HG02970 (cell line): Measurements from ENCODE around the gene MCIDAS.

Experiments used
- ATAC-seq: cut with Tn5 transposase; IDR thresholded peaks from one replicate; pipeline ENCODE4 v1.9.1; 2021; ENCODE audit warnings: mild to moderate bottlenecking, moderate library complexity, moderate number of reproducible peaks; ENCODE audit not compliant: unreplicated experiment, low FRiP score

Gene MCIDAS

DNA sequence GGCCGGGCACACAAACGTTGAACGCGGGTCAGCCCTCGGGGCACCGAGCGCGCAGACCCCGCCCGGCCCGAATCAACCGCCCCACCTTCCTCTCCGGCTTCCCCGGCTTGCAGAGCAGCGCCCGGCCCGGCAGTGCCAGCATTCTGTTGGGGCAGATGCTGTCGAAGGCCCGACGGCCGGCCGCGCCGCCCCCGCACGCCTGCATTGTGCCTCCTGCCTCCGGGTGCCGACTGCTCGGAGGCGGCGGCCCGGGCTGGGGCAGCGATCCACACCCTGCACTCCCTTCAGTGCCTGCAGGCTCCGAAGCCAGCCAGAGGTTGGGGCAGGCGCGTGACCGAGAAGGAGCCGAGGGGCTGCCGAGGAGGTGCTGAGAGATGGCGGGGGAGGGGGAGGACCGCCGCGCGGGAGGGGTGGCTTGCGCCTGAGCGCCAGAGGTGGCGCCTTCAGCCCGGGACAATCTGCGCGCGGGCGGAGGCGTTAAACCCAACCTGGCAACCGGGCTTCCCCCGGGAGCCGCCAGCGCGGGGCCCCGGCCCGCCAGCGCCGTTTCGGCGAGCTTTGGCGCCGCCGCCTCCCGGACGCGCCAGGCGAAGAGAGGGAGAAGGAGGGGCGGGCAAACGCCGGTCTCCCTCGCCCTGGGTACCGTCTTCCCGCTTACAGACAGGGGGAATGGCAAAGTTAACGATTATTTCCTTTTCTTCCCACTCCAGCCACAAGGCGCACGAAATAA, at the start of gene MCIDAS:
Gene MCIDAS, minus strand, starts transcription at position 382 of the 730 bp plus-strand sequence. Its CDS starts 177 bp downstream, at position 205.
- no peak for ATAC-seq

DNA sequence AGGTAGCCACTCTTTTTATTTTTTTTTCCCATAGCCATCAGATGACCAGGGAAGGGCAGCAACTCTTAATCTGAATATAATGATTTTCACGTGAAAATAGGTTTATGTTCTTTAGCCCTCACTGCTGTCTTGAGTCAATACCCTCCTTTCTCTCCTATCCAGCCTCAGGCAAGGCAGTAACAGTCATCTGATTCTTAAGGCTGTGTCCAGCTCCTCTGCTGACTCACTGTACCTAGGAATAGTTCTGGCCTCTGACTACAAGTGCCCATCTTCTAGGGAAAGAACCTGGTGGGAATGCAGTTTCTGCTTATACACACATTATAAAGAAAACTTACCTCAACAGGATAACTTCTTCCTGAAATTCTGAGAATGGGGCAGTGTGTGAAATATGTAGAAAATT, 49.7 kb upstream of the MCIDAS start:
- ATAC-seq: no peak

DNA sequence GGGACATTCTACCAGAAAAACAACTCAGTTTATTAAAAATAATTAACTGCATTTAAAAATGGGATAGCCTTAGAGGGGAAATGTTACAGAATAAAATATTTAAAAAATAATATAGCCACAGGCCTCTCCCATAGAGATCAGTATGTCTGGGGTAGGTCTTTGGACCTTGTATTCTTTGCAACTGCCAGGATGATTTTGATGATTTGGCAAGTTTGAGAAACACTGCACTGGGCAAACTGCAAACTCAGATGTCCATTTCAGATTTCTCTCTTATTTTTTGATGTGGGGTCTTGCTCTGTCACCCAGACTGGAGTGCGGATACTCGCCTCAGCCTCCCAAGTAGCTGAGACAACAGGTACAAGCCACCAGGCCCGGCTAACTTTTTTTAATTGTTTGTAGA, 31.2 kb upstream of the MCIDAS start:
- no peak for ATAC-seq

DNA sequence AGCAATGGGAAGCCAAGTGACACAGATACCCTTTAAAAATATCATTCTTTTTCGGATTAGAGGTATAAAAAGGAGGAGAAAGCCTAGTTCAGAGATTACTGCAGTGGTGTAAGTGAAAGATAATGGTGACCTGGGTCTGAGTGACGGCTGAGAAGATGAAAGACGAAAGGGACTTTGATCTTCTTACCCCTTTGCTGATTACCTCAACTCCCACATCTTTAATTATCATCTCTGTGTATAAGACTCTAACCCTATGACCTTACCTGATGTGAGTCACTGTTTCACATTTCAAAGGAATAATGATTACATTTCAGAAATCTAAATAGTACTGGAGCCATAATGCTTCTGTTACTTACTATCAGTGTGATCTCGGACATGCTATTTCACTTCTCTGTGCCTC, 27.7 kb upstream of the MCIDAS start:
- no peak for ATAC-seq

DNA sequence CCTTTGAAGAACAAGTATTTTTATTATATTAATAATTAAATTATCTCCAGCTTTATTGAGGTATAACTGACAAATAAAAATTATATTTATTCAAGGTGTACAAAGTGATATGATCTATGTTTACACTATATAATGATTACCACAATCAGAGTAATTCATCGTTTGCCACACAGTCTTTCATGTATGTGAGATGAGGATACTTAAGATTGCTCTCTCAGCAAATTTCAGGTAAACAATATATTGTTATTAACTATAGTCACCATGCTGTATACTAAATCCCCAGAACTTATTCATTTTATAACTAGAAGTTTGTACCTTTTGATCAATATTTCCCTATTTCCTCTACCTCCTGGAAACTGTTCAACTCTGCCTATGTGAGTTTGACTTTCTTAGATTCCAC, 22.9 kb upstream of the MCIDAS start:
- no peak for ATAC-seq

DNA sequence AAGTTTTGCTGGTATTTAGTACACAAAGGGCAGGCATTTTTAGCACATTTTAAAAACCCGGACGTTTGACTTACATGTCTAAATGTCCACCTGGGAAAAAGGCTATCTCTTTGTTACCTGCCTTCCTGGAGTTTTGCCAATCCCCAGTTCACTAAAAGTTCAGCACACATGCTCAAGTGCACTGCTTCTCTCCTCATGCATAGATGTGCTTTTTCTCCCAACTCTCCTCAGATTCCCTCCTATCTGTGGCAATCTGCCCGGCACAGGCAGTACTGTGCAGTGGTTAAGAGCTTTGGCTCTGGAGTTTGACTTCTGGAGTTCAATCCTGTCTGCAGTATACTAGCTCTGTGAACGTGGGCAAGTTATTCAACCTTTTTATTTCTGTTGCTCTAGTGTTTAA, 14.6 kb upstream of the MCIDAS start:
- no peak for ATAC-seq

DNA sequence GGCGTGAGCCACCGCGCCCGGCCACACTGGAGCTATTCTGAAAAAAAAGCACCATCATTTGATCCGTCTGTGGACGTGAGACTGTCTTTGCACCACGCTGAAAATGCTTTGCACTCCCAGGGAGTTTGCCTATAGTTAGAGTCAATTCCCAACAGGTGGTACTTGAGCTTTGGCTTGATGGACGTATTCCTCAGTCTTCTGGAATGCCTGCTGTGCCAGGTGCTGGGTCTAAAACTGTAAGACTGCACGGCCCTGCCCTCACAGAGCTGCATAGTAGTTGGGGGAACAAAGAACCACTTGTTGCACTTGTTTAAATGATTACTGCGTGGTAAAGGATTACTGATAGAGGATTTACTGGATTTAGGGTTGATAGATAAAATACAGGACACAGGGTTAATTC, 9.7 kb upstream of the MCIDAS start:
- no peak for ATAC-seq

DNA sequence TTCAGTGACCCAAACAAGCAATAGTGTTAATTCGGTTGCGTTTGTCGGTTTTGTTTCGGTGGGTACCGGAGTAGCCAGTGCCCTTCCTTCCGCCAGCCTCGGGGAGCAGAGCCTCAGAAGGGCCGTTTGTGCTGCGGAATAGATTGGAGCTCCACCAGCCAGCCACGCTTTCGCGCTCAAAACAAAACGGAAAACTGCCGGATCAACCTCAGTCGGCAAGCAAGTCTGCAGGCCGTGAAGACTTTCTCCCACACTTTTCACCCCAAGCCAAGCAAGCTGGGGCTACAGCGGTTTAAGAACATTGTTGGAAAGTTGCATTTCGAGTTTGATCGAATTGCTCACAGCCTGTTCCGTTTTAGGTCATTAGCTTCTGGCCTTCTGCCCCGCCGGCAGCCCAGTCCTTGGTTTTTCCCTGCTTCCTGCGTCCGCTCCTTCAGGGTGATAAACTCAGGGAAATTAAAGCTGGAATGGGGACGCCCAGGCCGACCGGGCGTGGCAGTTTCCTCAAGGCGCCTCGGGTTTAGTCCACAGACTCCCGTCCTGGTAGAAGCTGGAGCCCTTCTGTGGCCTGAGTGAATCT, 7.1 kb upstream of the MCIDAS start:
- ATAC-seq: no peak

DNA sequence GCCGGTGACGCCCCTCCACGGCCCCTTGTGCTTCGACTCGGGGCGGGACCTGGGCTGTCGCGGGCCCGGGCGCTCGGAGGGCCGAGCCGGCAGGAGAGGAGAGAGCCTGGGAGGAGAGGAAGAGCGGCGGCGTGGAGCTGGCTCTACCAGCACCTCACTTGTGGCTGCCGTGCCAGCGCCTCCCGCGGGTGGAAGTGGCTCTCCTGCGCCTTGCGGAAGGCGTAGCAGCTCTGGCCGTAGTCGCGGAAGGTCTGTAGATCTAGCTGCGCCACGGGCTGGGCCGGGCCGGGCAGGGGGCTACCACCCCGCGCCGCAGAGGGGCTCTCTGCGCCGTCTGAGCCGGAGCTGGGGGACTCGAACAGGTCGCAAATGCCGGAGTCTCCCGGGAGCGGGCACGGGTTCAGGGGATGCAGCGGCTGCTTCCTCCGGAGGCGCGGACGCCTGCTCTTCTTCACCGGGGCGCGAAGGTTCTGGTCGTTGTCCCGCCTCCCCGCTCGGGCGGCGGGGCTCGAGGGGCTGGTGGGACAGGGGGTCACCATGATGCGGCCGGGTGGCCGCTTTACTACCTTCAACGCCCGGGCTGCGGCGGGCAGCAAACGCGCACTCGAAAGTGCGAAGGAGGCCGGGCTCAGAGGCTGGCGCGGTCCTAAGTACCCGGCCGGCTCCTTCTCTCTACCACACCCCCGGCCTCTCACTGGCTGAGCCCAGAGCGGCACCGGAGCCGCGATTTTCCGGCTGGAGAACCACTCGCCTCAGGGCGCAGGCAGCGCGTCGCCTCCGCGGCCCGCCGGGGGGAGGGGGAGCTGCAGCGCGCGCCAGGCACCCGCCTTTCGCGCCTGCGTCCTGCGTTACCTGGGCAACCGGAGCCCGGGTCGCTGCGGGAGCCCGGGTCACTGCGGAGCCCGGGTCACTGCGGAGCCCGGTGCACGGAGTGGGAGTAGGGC, 6.1 kb upstream of the MCIDAS start, which contains the start of gene CCNO:
Gene CCNO, minus strand, starts transcription at position 624 of the 944 bp plus-strand sequence. Its CDS starts 85 bp downstream, at position 539.
- no peak for ATAC-seq

DNA sequence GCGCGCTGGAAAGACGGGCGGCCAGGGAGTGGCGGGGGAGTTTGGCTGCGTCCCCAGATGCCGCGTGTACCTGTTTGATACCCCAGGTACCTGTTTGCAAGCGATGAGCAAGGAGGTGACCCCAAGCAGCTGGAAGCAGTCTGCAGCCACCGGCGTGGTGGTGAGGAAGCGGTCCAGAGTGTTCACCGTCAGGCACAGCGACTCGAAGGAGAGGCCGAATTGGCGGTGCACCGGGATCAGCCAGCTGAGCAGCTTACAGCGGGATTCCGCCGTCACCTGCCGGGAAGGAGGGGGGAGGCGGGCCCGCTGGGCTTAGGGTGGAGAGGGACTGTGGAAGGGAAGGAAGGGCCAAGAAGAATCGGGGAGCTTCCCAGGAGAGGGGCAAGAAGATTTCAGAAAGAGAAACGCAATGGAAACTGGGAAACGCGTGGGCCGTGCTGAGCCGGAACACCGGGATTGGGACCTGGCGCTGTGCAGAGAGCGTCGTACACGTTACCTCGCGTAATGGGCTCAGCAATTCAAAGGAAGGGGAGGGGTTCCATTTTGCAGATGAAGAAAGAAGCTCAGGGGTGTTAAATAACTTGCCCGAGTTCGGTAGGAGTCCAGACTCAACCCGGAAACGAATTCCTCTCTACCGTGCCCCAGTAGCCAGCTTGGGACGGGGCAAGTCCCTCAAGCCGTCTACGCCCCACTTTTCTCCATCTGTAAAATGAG, 5.3 kb upstream of the MCIDAS start:
- ATAC-seq: no peak

DNA sequence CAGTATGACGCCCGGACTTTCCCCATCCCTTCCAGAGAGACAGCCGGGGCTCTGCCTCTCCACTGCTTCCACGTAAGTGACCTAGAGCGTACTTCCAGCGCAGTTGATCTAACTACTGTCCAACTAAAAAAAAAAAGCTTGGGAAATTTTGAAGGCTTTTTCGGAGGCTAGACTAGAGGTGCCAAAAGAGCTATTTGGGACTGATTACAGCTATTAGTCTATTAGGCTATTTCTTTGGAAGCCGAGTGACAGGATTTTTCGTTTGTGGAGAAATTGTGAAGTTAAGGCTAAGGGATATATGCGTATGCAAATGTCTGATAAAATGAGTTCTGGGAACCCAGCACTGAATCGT, 4.8 kb upstream of the MCIDAS start:
- ATAC-seq: no peak

DNA sequence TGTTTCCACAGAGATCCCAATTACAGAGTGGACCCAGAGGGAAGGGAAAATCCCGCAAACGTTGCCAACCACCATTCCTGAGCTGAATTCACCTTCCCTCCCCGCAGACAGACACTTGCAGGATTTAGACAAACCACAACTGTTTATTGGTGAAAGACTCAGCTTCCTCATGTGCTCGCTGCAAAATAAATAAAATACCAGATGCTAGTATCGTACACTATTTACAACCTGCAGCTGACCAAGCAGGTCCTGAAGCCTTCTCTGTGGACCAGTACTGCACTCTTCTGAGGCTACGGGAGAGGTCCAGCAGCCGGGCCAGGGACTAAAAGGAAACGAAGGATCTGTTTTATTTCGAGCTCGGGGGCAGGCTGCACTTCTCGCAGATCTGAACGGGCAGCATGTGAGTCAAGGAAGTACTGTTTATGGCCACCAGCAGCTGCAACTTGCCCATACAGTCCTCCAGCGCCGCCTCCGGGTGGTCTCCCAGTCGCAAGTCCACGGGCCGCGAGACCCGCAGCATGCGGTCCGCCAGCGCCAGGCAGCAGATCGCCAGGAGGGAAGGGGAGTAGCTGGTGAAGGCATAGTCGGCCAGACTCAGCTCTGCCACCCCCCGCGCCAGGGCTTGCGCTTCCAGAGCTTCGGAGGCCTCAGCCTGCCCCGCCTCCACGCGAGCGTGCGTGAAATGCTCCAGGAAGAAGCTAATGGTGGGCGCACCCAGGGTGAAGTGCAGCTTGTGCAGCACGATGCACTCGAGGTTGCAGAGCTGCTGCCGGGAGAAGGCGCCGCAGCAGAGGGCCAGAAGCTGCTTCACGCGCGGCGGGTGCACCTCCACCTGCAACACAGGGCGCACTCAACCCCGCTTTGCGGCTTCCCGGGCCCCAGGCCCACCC, 4.2 kb upstream of the MCIDAS start:
- no peak for ATAC-seq

DNA sequence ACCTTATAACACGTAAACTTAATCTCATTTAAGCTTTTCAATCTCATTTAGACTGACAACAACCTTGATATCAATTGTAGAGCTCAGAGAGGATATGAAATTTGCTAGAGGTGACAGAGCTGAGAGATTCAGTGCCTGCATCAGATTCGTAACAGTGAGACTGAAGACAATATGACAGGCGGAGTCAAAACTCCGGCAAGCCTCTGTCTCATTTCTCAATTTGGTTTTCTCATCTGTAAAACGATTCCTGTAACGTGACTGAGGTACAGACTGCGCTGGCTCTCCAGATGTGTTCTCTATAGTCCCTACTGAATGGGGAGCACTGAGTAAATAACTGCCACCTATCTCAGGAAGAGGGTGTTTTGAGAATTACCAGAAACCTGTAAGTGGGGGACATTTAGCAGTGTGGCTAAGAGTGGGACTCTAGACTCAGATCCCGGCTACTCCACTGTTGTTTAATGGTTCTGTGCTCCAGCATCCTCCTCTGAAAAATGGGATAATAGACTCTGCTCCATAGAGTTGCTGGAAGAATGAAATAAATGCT, 3.0 kb upstream of the MCIDAS start:
- ATAC-seq: no peak

DNA sequence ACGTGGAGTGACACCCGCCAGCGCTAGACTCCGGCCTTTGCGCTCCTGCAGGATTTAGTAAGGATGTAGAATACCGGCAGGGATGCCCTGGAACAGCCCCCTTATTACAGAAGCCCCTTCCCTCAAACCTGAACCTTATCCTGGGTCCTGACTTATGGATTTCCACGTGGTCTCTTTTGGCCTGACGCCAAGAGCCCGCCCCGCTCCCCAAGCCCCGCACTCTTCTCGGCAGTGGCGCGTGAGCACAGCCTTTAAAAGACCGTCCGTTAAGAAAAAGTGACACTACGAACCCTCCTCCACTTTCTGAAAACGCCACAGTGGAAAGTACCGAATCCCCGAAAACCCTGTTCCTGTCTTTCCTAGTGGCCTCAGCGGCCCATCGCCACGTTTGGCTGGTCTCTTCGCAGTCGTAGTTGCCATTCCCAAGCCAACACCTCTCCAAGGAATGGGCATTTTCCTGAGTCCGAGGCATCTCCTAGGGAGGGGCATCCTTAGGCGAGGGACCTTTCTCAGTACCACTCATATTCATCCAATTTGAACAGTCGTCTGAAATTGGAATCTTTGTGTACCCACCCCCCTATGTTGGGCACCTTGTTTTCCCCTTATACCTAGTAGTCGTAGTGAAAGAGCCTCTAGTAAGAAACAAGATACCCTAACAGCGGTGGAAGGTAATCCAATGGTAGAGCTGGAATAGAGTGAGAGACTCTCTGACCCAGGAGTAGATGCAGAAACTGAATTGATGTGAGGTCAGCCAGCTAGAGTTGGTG, 732 bp upstream of the MCIDAS start:
- ATAC-seq: no peak

DNA sequence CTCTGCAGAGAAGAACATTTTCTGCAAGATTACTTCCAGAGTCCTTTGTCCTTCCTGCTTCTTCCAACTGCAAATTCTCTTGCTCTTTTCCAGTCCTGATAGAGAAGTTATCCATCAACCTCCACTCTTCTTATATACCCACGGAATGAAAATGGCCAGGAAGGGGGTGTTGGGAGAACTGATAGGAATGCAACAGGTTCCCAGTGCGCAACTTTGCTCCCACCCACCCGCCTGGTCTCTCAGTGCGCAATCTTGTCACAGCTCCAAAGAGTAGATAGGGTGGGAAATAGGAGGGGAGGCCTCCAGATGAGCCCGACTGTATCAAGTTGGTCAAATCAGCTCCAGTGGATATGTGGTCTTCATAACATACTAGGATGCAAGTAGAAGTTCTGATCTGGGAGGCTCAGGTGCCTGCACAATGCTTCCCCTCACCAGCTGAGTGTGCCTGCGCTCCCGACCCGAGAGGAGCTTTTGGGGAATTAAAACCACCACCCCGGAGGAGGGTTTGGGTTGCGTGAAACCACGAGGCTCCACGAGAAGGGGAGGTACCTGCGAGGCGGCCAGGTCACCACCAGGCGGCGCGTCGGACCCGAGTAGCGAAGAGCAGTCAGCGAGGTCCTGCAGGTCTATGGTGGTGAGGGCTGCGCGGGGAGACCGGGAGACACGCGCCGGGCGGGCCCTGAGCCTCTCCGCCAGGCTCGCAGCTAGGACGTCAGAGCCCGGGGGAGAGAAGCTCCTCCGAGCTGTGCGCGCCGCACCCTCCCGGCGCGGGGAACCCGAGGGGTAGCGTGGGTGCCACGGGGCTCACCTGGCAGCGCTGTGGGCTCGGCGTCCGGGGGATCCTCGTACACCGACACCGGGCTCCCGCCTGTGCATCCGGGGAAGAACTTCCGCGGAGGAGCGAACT, 835 bp downstream of the MCIDAS start:
- ATAC-seq: no peak

DNA sequence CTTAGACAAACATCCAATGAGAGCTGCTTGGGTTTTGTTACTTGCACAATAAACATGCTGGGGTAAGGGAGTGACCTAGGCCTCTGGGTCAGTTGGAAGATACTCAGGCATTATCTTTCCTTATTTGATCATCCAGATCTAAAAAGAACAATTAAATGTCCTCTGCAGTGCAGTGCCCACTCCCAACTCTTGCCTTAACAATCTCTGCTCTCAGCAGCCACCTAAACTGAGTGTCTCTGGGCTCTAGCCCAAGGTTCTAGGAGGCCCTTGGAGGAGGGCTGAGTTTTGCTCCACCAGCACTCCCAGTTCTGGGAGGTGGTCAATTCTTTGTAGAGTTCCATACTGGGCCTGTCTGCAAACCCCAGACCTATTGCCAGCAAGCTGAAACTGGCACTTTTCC, 1.8 kb downstream of the MCIDAS start:
- ATAC-seq: no peak

DNA sequence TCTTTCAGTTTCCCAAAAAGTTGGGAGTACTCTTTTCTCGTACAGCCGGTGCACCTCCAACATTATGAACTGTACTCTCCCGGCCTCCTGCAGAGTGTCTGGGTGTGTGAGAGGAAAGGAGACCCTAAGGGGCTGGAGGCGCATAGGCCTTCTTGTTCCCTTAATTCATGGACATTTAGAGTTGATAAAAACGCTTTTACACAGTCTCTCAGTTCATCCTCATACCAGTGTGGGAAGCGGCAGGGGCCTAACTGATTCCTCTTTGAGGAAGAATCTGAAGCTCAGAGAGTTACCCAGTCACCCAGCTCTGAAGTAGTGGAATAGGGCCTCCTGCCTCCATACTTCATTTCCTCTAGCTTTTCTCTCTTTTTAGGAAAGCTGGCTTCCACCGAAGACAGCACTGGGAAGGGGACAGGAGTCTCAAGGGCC, 3.3 kb downstream of the MCIDAS start:
- ATAC-seq: no peak
